HG02798 (cell line): ENCODE measurements around the gene ZNF532.

Experiments used
- ATAC-seq: cut with Tn5 transposase; IDR thresholded peaks from one replicate; pipeline ENCODE4 v1.9.1; 2021; ENCODE audit warnings: mild to moderate bottlenecking; ENCODE audit not compliant: unreplicated experiment, poor library complexity

The ZNF532 gene

DNA sequence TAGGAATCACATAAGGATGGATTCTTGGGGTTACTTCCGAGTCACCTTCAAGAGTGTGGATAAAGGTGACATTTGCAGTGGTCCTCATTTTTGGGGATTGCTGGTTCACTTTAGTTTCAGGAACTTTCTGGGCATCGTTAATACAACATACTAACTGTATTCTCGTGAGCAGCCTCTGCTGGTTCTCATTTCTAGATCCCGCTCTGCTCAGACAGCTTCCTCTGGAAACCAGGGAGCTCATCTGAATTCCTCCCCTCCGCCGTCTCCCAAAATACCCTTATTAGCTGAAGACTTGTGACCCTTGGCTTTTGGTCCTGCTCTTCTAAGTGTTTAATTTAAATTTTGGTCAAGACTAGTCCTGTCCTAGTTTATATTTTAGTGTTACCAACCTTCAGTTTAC, 64.5 kb downstream of the ZNF532 start:
- no peak for ATAC-seq

DNA sequence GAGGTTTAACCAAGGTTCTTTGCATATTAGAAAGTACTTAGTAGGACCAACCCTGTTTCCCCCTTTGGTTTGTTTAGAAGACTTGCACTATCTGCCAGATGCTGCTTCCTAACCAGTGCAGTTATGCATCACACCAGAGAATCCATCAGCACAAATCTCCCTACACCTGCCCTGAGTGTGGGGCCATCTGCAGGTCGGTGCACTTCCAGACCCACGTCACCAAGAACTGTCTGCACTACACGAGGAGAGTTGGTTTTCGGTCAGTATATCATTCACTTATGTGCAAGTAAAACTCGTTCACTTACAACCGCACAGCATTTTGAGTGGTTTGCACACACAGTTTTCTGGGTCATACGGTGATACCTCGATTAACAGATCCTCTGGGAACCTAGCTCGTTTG, 69.7 kb downstream of the ZNF532 start:
- no peak for ATAC-seq

DNA sequence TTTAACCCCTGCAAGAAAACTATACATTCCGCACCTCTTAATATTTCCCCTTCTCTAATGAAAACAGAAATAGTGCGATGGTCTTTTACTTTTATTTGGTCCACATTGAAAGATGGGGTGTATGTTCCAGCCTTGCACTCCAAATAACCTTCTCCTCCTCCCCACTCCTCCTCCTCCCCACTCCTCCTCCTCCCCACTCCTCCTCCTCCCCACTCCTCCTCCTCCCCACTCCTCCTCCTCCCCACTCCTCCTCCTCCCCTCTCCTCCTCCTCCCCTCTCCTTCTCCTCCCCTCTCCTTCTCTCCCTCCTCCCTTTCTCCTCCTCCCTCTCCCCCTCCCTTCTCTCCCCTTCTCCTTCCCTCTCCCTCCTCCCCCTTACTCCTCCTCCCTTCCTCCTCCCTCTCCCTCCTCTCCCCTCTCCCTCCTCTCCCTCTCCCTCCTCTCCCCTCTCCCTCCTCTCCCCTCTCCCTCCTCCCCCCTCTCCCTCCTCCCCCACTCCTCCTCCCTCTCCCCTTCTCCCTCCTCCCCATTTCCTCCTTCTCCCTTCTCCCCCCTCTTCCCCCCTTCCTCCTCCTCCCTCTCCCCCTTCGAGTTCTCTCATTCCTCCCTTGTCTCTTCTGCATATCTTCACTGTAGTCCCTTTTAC, 70.4 kb downstream of the ZNF532 start:
- ATAC-seq, result no peak

DNA sequence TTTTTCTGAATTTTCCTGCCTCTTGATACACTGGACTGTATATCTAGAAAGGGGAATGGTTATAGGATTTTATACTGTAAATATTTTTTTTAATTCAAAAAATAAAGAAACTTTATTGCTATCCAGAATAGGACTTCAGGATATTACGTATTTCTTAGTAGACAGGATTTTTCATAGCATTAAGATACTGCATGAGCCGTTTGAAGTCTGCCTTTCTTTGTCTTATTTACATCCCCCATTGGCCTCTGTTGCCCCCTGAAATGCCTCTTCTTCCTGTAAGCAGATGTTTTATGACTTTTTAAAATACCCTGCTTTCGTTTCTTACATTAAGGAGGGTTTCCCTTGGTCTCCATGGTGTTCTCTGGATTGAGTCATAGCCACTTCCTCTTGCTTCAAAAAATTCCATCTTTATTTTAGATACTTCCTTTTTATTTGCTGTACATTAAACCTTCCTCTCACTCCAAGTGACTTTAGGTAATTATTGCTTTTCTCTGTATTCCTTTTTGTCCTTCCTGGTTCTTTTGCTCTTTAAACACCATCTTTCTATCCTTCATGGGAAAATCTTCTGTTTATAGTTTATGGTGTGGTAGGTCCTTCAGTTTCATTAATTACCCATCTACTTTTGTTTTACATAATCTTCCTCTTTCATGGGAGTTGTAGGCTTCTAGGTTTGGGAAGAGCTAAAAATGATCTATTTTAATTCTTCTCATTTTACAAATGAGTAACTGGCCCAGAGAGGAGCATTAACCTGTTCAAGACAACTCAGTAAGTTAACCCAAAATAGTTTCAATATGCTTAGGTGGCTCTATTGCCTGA, 72.6 kb downstream of the ZNF532 start:
- ATAC-seq, result no peak

DNA sequence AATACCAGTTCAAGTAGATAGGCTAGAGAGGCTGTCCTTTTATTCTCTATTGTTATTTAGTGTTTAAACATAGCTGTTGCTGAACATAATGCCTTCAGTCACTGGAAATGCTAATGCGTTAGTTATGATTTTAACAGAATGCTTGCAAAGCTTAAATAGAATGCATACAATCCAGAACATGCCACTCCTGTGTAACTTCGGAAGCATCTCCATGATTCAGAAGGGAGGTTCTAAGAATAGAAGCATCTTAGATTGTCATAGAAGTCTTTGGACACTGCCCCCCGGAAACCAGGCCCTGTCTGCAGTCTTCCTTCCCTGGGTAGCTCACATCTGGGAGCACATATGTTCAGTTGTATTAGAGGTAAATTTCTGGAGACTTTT, 73.2 kb downstream of the ZNF532 start:
- no peak for ATAC-seq

DNA sequence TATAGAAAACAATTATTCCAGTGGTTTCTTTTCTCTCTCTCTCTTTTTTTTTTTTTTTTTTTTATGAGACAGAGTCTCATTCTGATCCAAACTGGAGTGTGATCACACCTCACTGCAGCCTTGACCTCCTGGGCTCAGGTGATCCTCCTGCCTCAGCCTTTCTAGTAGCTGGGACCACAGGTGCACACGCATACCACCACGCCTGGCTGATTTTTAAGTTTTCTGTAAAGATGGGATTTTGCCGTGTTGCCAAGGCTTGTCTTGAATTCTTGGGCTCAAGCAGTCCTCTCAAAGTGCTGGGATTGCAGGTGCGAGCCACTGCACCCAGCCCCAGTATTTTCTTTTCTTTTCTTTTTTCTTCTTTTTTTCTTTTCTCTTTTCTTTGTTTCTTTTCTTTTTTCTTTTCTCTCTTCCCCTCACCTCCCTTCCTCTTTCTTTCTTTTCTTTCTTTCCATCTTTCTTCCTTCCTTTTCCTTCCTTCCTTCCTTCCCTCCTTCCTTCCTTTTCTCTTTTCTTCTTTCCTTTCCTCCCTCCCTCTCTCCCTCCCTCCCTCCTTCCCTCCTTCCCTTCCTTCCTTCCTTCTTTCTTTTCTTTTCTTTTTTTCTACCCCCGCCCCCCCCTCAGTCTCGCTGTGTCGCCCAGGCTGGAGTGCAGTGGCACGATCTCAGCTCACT, 76.9 kb downstream of the ZNF532 start:
- no peak for ATAC-seq

DNA sequence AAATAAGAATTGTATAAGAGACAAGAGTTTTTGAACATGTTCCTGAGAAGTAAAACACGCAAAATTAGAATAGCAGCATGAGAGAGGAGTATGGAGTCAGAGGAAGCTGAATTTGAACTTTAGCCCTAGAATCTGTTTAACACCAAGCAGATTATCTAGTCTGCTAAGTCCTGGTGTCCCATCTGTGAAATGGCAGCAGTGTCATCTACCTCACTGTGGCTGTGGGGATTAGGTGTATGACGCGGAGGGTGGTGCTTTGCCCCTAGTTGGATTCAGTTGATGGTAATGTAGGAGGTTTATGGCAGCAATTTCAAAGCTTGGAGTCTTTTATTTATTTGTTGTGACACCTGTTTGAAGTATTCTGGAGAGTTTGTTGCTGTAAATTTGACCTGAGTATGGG, 79.2 kb downstream of the ZNF532 start:
- no peak for ATAC-seq

DNA sequence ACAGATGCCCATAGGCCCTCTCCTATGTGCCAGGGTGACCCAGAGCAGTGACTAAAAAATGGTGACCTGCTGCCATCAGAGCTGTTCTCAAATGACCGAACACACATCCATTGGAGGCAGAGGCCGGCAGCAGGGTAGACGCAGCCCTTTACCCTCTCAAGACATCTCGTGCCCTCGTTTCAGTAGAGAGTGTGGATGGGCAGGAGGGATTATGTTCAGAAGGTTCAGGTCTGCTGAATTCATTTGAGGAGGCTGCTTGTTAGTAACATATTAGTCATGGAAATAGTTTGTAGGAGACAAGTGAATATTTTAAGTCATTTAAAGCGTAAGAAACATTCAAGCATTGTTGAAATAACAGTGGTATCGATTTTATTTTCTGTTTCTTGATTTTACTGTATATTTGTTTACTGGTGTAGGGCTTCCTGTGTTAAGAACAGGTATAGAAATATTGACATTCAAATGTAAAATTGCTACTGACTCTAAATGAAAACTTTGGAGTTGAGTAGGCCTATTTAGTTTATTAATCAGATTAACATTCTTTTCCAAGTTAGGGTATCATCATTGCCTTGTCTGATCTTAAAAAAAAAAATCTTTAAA, 82.6 kb downstream of the ZNF532 start:
- peak; percentile 49 for ATAC-seq

DNA sequence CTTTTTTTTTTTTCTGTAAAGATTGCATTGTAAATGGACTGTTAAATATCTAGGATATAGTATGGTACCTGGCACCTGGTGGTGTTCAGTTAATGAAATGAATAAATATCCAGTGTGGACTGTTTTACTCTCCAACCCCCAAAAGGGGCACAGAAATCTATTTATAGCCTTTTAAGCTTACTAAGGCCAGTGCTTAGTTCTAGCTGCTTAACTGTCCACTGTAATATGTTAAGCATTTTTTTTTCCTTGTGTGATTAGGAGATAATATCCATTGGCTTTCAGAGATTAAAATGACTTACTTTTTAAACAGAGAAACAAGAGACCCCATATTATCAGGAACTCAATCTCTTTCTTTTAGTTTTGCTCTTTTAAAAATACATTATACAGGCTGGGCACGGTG, 84.4 kb downstream of the ZNF532 start:
- ATAC-seq, result no peak

DNA sequence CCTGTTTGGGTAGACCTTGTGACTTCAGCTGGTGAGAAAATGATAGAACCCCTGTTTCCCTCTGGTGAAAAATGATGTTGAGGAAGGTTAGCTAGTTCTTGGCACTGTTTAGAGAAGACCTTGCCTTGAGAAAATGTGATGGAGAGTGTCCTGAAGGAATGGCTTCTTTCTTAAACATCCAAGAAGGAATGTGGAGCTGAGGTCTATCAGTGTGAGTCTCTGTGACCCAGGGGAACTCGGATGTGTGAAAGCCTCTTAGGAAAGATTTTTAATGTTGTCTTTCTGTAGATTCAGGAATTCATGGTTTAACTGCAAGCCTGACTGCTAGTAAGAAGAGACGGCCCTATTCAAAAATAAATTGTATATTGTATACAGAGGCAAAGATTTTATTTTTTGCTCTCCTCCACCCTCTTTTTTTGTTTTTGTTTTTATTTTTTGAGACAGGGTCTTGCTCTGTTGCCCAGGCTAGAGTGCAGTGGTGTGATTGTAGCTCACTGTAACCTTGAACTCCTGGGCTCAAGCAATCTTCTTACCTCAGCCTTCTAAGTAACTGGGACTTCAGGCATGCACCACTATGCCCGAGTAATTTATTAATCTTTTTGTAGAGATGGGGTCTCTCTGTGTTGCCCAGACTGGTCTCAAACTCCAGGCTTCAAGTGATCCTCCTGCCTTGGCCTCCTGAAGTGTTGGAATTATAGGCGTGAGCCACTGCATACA, 87.5 kb downstream of the ZNF532 start:
- ATAC-seq, result no peak

DNA sequence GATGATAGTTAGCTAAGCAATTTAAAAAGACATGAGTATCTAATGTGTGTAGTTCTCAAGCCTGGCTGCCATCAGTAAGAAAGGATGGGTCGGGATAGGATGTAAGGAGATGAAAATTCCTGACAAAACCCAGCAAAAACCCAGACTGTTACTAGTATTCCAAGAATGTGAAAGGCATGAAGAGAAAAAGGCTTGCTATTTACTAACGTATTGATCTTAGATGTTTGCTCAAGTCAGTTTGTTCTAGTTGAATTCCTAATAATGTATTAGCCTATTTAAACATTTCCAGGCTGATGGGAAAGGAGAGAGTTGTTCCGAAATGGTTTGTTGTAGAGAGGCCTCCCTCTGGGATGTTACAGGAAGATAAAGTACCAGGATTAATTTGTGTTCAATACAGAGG, 88.2 kb downstream of the ZNF532 start:
- ATAC-seq, result no peak

DNA sequence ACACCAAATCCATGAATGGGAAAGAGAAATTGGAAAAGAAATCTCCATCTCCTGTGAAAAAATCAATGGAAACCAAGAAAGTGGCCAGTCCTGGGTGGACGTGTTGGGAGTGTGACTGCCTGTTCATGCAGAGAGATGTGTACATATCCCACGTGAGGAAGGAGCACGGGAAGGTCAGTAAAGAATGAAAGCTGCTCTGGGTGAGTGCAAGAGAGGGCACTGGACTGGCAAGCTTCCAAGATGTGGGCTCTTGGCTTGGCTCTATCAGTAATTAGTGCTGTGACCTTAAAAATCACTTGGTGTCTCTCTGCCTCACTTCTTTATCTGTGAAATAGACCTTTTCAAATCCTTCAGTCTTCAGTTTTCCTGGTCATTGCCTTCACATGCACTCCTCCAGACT, 89.0 kb downstream of the ZNF532 start:
- no peak for ATAC-seq

DNA sequence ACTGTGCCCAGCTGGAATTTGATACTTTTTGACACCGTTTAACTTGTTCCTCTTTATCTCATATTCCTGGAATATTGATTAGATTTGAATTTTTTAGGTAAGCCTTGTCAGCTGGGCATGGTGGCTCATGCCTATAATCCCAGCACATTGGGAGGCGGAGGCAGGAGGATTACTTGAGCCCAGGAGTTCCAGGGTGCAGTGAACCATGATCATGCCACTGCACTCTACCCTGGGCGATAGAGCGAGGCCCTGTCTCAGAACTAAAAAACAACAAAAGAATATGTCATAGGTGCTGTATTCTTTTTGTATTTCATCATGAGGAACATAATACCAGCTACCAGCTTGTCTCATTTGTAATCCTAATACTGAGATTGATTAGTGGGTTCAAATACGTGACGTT, 90.3 kb downstream of the ZNF532 start:
- no peak for ATAC-seq

DNA sequence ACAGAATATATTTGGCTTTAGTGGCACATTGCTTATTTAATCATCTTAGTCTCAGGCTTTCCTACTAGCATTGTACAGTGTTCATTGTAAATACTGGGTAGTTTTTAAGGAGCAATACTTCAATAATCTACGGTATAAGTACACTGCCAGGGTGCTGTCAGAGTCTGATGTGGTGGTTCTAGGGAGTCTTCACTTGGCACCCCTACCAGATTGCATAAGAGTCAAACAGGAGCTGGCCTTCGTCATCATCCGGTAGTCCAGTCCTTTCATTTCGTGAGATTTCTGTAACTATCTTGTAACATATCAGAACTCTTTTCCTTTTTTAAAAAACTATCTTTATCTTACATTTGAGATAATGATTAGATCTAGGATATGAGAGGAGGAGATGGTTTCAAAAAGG, 91.1 kb downstream of the ZNF532 start:
- ATAC-seq, result no peak

DNA sequence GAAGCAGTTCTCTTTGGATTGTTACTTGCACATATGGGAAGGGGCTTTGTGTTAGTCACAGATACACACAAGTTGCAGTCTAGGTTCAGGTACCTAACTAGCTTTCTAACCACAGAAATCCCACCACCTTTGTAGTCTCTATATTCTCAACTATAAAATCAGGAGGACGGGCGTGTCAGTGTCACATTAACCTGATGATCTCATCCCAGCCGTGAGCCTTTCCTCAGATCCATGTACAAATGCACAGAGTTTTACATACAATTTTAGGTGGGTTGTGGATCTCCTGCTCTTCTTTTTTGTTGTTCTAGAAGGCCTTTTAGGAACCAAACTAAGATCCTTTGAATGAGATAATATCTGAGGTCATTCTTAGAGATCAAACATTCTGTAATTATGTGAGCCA, 94.0 kb downstream of the ZNF532 start:
- ATAC-seq, result no peak

DNA sequence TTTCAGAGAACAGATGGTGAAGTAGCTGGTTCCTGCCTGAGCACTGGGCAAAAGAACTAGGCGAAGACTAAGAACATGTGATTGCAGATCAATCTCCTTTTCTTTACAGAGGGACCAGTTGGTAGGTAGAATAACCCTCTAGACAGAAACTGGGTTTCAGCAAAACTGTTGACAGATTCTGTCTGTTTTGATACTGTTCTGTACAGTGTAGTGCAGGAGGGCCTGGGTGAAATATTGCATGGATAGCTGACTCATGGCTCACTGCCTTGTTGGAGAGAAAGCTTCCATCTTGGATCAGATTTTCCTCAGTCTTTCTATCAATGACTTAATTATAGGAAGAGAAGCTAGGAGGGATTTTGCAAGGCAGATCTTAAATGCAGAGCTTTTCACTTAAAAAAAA, 95.8 kb downstream of the ZNF532 start:
- no peak for ATAC-seq

DNA sequence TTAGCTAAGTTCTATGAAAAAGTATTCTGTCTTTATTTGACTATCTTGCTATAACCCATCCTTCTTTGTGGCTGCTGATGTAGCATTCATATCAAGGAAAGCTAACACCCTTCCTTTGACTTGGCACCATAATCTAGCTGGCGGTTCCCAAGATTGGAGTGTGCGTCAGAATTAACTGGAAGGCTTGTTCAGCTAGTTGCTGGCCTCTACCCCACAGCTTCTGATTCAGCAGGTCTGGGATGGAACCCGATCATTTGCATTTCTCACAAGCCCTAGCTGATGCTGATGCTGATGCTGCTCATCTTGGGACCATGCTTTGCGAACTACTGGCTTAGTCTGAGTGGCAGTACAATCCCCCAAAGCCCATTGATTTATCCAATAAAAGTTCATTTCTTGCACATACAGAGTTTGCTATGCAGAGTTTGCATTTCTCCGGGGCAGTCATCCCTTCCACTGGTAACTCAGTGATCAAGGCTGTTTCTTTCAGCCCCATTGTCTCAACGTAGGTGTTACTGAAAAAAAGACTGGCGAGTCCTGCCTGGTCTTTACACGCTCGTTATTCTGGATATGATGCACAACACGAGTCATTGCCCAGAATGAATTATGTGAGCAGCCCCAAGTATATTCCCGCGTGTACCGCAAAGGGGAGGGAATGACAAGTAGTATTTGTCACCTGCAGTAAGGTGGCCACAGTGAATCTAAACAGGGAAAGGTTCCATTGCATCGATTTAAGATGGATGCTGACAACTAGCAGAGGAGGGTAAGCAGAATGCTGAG, 96.5 kb downstream of the ZNF532 start:
- no peak for ATAC-seq

DNA sequence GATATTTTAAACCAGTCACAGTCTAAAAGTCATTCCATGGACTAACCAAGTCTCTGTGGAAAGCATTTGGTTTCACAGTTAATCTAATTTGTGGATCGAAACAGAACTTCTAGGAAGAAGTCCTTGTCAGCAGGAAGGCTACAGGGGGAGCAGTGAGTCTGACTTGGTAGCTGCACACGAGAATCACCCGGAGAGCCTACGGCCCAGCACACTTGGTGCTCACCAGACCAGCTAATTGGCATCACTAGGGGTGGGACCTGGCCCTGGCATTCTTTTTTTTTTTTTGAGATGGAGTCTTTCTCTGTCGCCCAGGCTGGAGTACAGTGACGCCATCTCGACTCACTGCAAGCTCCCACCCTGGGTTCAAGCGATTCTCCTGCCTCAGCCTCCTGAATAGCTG, 97.7 kb downstream of the ZNF532 start:
- no peak for ATAC-seq

DNA sequence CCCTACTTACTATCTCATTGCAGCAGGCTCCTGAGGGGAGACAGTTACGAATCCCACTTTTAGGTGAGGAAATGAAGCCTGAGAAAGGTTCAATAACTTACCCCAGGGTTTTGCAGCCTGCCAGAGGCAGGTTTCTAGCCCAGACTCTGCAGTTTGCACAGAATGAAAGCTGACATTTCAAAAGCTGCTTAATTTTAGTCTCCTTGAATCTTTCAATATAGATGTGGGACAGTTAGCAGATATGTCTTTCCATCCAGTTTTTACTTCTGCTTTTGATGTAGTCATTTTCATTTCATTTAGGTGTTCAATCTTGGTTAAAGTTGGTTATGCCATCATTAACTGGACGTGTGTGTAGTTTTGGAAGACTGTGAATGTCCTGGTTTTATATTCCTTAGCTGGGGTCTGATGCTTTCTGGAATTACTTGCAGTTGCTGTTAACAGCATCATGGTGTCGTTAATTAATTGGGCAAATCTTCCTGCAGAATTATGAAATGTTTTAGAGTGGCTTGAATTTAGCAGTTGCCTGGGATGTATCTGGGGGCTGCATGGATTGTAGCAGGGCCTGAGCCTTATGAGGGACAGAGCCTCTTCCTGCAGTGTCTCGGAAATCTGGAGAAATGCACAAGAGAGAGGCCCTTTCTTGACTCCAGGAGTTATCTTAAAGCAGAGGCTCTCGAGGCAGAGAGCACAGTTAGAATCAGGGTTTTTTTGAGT, 100.8 kb downstream of the ZNF532 start:
- ATAC-seq, result no peak
